ENCODE measurements around the gene PRUNE1. TPM values are rescaled to one million over a fixed set of nuclear protein-coding genes. Genes with fewer than 3 reads are reported as not detected.

The PRUNE1 gene
- total RNA-seq = 3.2 and 5.5 TPM in 2 replicates

DNA sequence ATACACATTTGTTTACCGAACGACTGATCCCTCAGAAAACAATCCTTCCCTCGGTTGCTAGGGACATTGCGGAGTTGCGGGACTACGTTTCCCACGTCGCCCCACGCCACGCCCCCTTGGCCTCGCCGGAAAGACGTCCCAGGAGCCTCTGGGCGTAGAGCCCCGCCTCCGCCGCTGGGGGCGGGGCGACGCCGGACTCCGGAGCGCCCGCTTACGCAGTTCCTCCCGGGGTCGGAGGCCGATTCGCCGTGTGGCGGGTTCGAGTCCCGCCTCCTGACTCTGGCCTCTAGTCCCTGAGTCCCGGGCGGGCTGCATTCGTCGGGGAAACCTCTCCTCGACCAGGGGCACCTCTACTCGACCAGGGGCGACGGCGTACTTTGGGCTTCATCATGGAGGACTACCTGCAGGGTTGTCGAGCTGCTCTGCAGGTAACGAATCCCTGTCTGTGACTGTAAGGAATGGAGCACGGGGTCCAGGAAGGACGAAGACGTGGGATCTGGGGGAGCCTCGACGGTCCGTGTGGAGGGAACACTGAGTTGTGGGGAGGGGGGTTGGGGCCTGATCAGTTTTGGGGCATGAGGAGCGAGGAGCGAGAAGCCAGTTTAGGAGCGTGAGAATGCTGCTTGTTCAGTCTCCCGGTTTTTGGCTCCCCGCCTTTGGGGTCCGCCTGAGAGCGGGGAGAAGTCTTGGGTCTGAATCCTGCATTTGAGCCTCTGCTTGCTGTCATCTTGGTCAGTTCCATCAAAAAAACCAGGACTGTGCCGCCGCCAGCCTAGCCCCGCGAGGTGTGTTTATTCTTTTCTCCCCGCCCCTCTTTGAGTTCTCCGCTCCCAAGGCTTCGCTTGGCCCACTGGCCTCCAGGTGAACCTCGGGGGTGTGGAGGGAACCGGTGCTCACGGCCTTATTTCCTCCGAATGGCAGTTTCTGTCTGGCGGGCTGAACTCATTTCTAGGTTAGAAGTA is at the start of gene PRUNE1:
TSS of gene PRUNE1 (plus strand) at position 206 of the 962 bp plus-strand sequence. CDS start at position 390, 184 bp downstream.

DNA sequence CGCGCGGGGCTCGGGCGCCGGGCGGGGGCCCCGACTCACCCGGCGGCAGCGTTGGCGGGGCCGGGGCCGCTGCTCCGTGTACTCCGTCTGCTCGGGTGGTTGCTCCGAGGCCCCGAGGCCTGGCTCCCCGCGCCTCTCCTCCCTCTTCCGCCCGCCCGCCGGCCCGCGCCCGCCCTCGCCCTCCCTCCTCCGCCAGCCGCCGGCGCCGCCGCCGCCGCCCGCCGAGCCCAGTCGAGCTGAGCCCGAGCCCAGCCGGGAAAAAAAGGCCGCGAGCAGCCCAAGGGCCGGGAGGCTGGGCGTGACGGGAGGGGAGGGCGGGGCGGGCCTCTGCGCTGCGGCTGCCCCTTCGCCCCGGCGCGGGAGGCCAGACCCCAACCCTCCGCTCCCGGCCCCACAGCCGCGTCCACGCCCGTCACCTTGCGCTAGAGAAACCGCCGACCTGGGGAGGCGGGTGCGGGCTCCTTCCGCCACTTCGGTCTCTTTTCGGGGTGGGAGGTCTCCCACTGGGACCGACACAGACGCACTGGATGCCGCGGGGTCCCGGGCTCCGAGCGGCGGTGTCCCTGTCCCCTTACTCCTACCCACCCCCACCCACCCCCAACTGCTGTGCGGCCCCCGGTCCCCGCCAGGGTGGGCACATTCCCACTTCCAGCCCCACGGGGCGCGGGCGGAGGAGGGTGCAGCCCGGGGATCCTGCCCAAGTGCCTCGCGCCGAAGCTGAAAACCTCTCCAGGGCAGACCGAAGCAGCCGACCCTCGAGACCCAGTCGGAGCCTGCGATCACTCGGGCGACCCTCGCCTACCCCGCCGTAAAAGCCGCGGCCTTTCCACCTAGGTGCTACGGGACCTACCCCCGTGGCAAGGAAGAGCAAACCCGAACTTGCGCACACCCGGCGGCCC is 33.4 kb upstream of the PRUNE1 start, which contains the start of gene CERS2:
TSS of gene CERS2 (minus strand) at position 256 of the 899 bp plus-strand sequence. CDS start 5,745 bp downstream, outside the sequence.

GRCh38 chr1:150981805-150982712 is 26.2 kb upstream of the PRUNE1 start, which contains the start of gene ANXA9:
Gene ANXA9, plus strand, starts transcription at chr1:150982292. Its CDS starts 814 bp downstream, at chr1:150983106.

DNA sequence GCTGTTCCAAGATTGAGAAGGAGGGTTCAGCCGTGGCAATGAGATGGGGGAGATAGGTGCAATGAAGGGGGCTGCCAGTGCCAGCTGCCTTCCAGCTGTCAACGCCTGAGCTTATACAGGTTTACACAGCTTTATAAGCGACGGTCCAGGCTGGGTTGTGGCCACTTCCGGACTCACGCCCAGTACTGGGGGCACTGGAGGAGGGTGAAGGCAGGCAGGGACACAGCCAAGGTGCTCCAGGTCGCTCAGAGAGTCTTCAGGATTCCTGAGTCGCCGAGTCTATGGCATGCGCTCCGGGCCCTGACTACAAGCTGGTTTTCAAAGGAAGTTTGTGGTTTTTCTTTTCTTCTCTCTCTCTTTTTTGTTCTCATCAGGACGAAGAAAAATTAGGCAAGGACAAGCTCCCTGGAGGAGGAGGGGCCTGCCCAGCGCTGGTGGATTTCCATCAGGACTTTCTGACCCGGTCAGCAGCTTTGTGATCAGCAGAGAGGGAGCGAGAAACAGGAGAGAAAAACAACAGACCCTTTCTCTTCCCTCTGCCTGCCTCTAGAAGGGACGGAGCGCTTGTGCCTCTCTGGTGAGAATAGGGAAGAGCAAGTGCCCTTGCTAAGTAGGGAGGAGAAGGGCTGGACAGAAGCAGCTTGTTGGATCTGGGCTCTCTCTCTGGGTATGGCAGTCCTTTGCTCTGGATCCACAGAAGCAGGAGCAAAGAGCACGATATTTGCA is 1.8 kb upstream of the PRUNE1 start, which contains the start of gene MINDY1:
TSS of gene MINDY1 (minus strand) at position 576 of the 726 bp plus-strand sequence. CDS start 4,285 bp downstream, outside the sequence.

GRCh38 chr1:151036356-151036755 is 28.1 kb downstream of the PRUNE1 start, which contains the start of gene BNIPL:
Gene BNIPL, plus strand, starts transcription at chr1:151036586. Its CDS starts 140 bp downstream, at chr1:151036726.

GRCh38 chr1:151047591-151047924 is 39.3 kb downstream of the PRUNE1 start, which contains the start of gene C1orf56:
Gene C1orf56, plus strand, starts transcription at chr1:151047751. Its CDS starts 97 bp downstream, at chr1:151047848.

GRCh38 chr1:151059109-151060006 is 51.1 kb downstream of the PRUNE1 start, which contains the start of gene CDC42SE1:
Gene CDC42SE1, minus strand, starts transcription at chr1:151059622. Its CDS starts 3,892 bp downstream, at chr1:151055730.

DNA sequence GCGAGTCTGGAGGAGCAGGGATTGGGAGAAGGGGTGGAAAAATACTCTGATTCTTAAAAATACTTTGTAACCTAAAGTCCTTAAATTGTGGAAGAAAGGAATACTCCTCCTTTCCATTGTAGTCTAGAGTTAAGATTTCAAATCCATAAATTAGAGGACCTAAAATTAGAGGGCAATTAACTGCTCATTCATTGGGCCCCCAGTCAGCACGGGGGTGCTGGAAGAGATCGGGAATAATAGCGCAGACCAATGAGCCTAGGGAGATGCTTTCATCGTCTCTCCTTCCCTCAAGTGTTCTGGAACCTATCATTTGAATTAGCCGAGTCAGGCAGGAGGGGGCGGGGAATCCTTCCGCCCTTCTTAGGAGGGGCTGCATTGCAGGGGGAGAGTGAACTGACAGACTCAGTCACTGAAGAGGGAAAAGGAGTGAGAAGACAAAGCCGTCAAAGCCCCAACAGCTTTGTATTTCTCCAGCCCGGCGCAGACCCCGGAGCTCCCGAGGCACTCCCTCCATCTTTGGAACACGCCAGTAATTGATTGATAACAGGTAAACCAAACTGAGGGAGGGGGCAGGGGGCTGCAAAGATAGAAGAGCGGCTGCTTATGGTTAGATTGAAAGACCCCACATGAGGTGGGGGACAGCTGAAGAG is 51.9 kb downstream of the PRUNE1 start, which contains the start of gene MLLT11:
TSS of gene MLLT11 (plus strand) at position 391 of the 650 bp plus-strand sequence. CDS start 6,828 bp downstream, outside the sequence.

GRCh38 chr1:151070474-151071276 is 62.4 kb downstream of the PRUNE1 start, which contains the start of gene GABPB2:
Gene GABPB2, plus strand, starts transcription at chr1:151070761. Its CDS starts 17,429 bp downstream, at chr1:151088190.

Other genes starting within 250 kb of the PRUNE1 start
- gene CTSS, start 242.7 kb upstream of the PRUNE1 start, total RNA-seq = 4.0 and 9.0 TPM in 2 replicates
- gene CTSK, start 200.2 kb upstream of the PRUNE1 start, total RNA-seq = 176 and 280 TPM in 2 replicates
- gene ARNT, start 131.8 kb upstream of the PRUNE1 start, total RNA-seq = 32.4 and 33.3 TPM in 2 replicates
- gene CTXND2, start 121.3 kb upstream of the PRUNE1 start, total RNA-seq = 0.16 TPM in 1 of 2 replicates, not detected in the other
- gene SETDB1, start 82.1 kb upstream of the PRUNE1 start, total RNA-seq = 25.7 and 33.0 TPM in 2 replicates
- 86.2 and 93.6 TPM in 2 replicates for gene CERS2, start 33.6 kb upstream of the PRUNE1 start, total RNA-seq
- 0.63 TPM in 1 of 2 replicates, not detected in the other for gene ANXA9, start 26.2 kb upstream of the PRUNE1 start, total RNA-seq
- 11.3 and 21.5 TPM in 2 replicates for gene MINDY1, start 1.5 kb upstream of the PRUNE1 start, total RNA-seq
- 0.16 and 0.26 TPM in 2 replicates for gene BNIPL, start 28.1 kb downstream of the PRUNE1 start, total RNA-seq
- gene C1orf56, start 39.3 kb downstream of the PRUNE1 start, total RNA-seq = 1.0 and 1.4 TPM in 2 replicates
- gene CDC42SE1, start 51.2 kb downstream of the PRUNE1 start, total RNA-seq = 23.6 and 24.7 TPM in 2 replicates
- gene MLLT11, start 51.9 kb downstream of the PRUNE1 start, total RNA-seq = 1.5 and 2.7 TPM in 2 replicates
- gene GABPB2, start 62.3 kb downstream of the PRUNE1 start, total RNA-seq = 15.3 and 28.5 TPM in 2 replicates
- 0.63 and 1.7 TPM in 2 replicates for gene SEMA6C, start 138.2 kb downstream of the PRUNE1 start, total RNA-seq
- not detected in 2 replicates for gene TNFAIP8L2, start 148.2 kb downstream of the PRUNE1 start, total RNA-seq
- gene LYSMD1, start 157.5 kb downstream of the PRUNE1 start, total RNA-seq = 5.0 and 6.8 TPM in 2 replicates
- gene SCNM1, start 157.7 kb downstream of the PRUNE1 start, total RNA-seq = 21.8 and 22.8 TPM in 2 replicates
- not detected in 2 replicates for gene TMOD4, start 167.5 kb downstream of the PRUNE1 start, total RNA-seq
- gene VPS72, start 181.7 kb downstream of the PRUNE1 start, total RNA-seq = 42.6 and 51.0 TPM in 2 replicates
- 38.6 and 46.5 TPM in 2 replicates for gene PIP5K1A, start 190.1 kb downstream of the PRUNE1 start, total RNA-seq
- gene PSMD4, start 246.3 kb downstream of the PRUNE1 start, total RNA-seq = 342 and 409 TPM in 2 replicates

All from bronchial smooth muscle cell (primary cell).